Heart right ventricle (tissue), 16 donors: ENCODE results near the gene KCNN3. TPM values are rescaled to one million over a fixed set of nuclear protein-coding genes. Genes with fewer than 3 reads are reported as not detected.

Experiments used
- ATAC-seq, 8 donors: fragments of 200-7000 bp; cut with Tn5 transposase; one replicate each; pipeline ENCODE4 v1.9.1; 2020; ENCODE audit warnings: mild to moderate bottlenecking in 8 of 8, moderate library complexity in 8 of 8, moderate number of reproducible peaks in 1 of 8
- DNase-seq, 2 donors: peaks; one replicate each; pipeline ENCODE4 v3.0.0-alpha.2; 2020
- H3K27ac ChIP-seq, 10 donors: fragments of 200-600 bp; sonication (generic) in 2 of 10; one replicate each; pipeline versions ENCODE4 v1.5.0 to v1.8.0; 2020 to 2022; ENCODE audit warnings: mild to moderate bottlenecking in 3 of 10
- H3K27me3 ChIP-seq, 7 donors: fragments of 200-600 bp; one replicate each; pipeline ENCODE4 v1.8.0; 2021 to 2022; ENCODE audit warnings: mild to moderate bottlenecking in 2 of 7
- H3K36me3 ChIP-seq, 9 donors: fragments of 200-600 bp; sonication (generic) in 1 of 9; one replicate each; pipeline versions ENCODE4 v1.5.0 to v1.8.0; 2020 to 2022; ENCODE audit warnings: mild to moderate bottlenecking in 2 of 9
- H3K4me1 ChIP-seq, 9 donors: fragments of 200-600 bp; sonication (generic) in 1 of 9; one replicate each; pipeline versions ENCODE4 v1.5.0 to v1.8.0; 2020 to 2022; ENCODE audit warnings: mild to moderate bottlenecking in 4 of 9
- H3K4me3 ChIP-seq, 10 donors: fragments of 200-600 bp; sonication (generic) in 2 of 10; one replicate each; pipeline versions ENCODE4 v1.5.0 to v1.8.0; 2020 to 2022; ENCODE audit warnings: mild to moderate bottlenecking in 7 of 10, moderate library complexity in 2 of 10
- H3K9me3 ChIP-seq, 11 donors: fragments of 200-600 bp in 10 of 11; sonication (generic) in 2 of 11; one replicate each; pipeline versions ENCODE4 v1.5.0 to v1.8.0; 2013 to 2022; ENCODE audit warnings: mild to moderate bottlenecking in 2 of 11, control low read depth in 1 of 11, moderate library complexity in 1 of 11
- WGBS, 2 donors: extraction: QIAGEN DNeasy Blood & Tissue Kit; methylation state at CpG; one replicate each; pipeline ENCODE4 v1.1.7; 2013; ENCODE audit warnings: inconsistent platforms in 1 of 2; 5-methylcytosine and 5-hydroxymethylcytosine counted together
- intact Hi-C, 10 donors: fragments of 100-400 bp; cut with DNase I; formaldehyde crosslinking; loops; one replicate each; pipeline versions ENCODE4 v1.11.1 to v1.14.2; 2022
- polyA plus RNA-seq, 2 donors: library from polyadenylated mRNA; stranded (reverse); fragments of 200-250 nt; gene quantifications; one replicate each; pipeline ENCODE4 v1.2.3, GENCODE V29; 2013
- total RNA-seq, 10 donors: library from RNA; stranded (reverse); fragmentation: NEBNext Ultra II Directional in 3 of 10; extraction: Animal tissue kit (Norgen Biotek cat#: 25700) in 3 of 10; gene quantifications; one replicate each; pipeline versions ENCODE4 v1.2.1 to v1.2.4, GENCODE V29; 2021 to 2023
- TF ChIP-seq, protein P1 (sequence below), 9 donors: fragments of 200-600 bp; sonication (generic) in 2 of 9; IDR thresholded peaks; one replicate each; pipeline versions ENCODE4 v1.5.0 to v1.8.0; 2021 to 2022; ENCODE audit warnings: antibody characterized with exemption in 9 of 9, mild to moderate bottlenecking in 5 of 9, moderate library complexity in 1 of 9
- donor health status: Arrhythmogenic right ventricular cardiomyopathy.
- donor health status: ischemic (EF 13 %, LVEDD 7.1; RV severe dilation, severe dysfunction).
- donor health status: healthy with polysubstance abuse.
- donor health status: DM: no; HTN: yes; CAD: no.
- donor health status: DM: no; HTN: no; CAD: no.
- donor health status: ischemic (EF 25% LVEDD 6.9; RV normal size, moderate dysfunction).
- donor health status: ischemic (EF 25% LVEDD 5.7; RV mildly dilated, moderate dysfunction).
- donor health status: healthy.
- donor health status: DM: yes; HTN: yes; CAD: no.
- donor health status: Ischemic cardiomyopathy.
- donor health status: ischemic (EF 35%, LVEDD 5.7; RV mildly dilated, moderate dysfunction).
- donor health status: nonischemic (EF 11% LVEDD 7.7; RV severe dilation, severe dysfunction).
- donor health status: DM: yes; HTN: yes; CAD: no.
- donor health status: PGD.
- donor health status: ischemic (EF 29% LVEDD 5.4; RV normal size, mild dysfunction).
- donor health status: nonischemic (EF 23%, LVEDD 6.1; RV moderate dilation, normal function).

KCNN3 gene
- total and polyA plus RNA-seq, 12 donors = 0.17 to 5.9 (median 2.6) TPM

DNA sequence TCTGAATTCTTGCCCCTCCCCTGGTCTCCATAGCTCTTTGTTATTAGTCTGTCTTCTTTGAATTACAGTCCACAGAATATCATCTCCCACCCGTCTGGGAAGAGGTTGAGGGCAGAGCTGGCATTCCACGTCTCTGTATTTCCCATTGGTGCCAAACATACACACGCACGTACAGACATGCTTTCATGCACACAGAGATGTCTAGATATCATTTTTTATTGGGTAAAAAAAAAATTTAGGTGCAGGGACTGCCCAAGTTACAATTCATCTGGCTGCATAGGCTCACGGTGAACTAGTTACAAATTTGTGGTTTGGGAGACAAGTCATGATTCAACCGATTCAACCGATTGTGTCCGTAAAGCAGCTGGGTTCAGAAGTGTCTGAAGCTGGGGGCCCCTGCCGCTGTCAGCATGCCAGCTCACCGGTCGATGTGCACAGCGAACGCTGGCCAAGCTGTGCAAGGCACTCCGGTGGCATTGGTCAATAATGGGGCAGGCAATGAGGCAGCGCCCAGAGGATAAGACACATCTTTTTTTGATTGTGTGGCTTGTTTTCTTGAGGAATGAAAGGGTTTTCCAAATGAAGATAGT is 73.7 kb downstream of the KCNN3 start:
- Histone ChIP-seq H3K9me3 (no peaks in the 10 kb centered on the region), H3K27ac (no peak overlapping the region), H3K4me3 (no peak overlapping the region), H3K27me3 (peaks cover 0 to 8% (median 0%) of the 10 kb centered on the region in 7 donors), H3K4me1 (peaks cover 0 to 10% (median 6%) of the 10 kb centered on the region in 9 donors), H3K36me3 (no peaks in the 10 kb centered on the region)
- ATAC-seq = no peak
- intact Hi-C loops = no loop called here
- no peak for DNase-seq
- TF ChIP-seq, protein P1, sequence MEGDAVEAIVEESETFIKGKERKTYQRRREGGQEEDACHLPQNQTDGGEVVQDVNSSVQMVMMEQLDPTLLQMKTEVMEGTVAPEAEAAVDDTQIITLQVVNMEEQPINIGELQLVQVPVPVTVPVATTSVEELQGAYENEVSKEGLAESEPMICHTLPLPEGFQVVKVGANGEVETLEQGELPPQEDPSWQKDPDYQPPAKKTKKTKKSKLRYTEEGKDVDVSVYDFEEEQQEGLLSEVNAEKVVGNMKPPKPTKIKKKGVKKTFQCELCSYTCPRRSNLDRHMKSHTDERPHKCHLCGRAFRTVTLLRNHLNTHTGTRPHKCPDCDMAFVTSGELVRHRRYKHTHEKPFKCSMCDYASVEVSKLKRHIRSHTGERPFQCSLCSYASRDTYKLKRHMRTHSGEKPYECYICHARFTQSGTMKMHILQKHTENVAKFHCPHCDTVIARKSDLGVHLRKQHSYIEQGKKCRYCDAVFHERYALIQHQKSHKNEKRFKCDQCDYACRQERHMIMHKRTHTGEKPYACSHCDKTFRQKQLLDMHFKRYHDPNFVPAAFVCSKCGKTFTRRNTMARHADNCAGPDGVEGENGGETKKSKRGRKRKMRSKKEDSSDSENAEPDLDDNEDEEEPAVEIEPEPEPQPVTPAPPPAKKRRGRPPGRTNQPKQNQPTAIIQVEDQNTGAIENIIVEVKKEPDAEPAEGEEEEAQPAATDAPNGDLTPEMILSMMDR (IDR thresholded peaks at IDR 0.05) = no peak
- 84 to 86% methylated on average over 15 of the region's 15 CpGs for WGBS, 2 donors

DNA sequence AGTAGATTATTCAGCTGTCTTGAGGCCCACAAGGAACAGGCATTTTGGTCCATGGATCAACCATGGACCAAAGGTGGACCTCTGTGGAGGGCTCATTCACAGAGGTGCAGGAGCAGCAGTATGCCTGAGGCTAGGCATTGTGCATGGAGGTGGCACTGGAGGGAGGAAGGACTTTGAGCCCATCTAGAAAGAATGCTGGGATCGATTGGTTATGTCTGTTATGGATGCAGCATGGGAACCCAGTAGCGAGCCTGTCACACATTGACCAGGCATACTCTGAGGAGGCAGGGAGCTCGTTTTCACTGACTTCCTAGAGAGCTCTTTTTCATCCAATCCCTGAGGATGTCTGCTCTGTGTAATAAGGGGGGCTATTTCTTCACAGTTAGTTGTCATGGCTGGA is 75.5 kb downstream of the KCNN3 start:
- TF ChIP-seq, protein P1 (IDR thresholded peaks at IDR 0.05) = no peak
- WGBS, 2 donors = 79 to 84% methylated on average over 3 of the region's 3 CpGs
- Histone ChIP-seq H3K9me3 (no peaks in the 10 kb centered on the region), H3K27me3 (peaks cover 0 to 15% (median 0%) of the 10 kb centered on the region in 7 donors), H3K4me1 (peaks cover 0 to 16% (median 10%) of the 10 kb centered on the region in 9 donors), H3K4me3 (no peak overlapping the region), H3K36me3 (no peaks in the 10 kb centered on the region), H3K27ac (no peak overlapping the region)
- DNase-seq (no peak), ATAC-seq (no peak)
- intact Hi-C loops = loop anchor here in 1 of 10 donors (5.0 kb wide), 1 partner anchor 73 kb away; no protein-coding TSS in a partner anchor

DNA sequence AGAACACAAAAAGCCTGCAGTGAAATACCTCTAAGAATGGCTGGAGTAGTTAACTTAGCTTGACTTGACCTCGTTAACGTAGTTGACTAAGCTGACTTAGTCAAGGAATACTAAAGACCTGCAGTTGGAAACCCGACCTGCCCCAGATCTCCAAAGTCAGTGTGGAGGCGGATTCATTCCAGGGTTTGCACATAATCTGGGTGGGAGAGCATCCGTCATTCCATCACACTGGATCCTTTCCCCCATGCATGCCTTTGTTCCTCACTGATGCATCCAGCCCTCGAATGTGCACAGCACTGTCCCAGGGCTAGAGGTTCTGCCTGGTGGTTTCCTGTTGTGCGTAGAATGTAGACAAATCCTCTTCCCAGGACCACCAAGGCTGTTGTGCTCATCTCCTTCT is 76.4 kb downstream of the KCNN3 start:
- H3K4me3 ChIP-seq = no peak overlapping the region
- H3K4me1 ChIP-seq = peaks cover 0 to 16% (median 10%) of the 10 kb centered on the region in 9 donors
- TF ChIP-seq, protein P1 (IDR thresholded peaks at IDR 0.05) = no peak
- H3K27ac ChIP-seq = no peak overlapping the region
- no peaks in the 10 kb centered on the region for H3K9me3 ChIP-seq
- ATAC-seq (no peak), DNase-seq (no peak)
- 84 to 87% methylated on average over 7 of the region's 7 CpGs for WGBS, 2 donors
- intact Hi-C loops = loop anchor here in 1 of 10 donors (5.0 kb wide), 1 partner anchor 74 kb away; no protein-coding TSS in a partner anchor
- H3K27me3 ChIP-seq = peaks cover 0 to 19% (median 0%) of the 10 kb centered on the region in 7 donors
- H3K36me3 ChIP-seq = no peaks in the 10 kb centered on the region

DNA sequence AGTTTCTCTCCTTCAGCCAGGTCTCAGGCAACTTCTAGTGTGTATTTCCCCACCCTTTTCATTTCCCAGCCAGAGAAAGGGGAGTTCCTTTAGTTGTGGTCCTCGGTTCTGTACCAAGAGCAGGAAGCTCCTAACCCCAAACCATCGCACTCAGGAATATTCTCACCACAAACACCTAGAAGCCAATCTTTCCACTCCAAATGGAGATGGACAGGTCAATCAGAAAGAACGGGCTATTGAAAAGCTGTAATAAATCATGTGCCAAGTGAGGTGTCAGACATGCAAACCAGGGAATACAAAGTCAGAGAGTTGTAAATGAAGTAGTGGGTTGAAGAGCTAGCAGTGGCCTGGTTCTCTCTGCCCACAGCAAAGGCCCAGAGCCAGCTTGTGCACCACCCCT is 77.2 kb downstream of the KCNN3 start:
- DNase-seq (no peak), ATAC-seq (no peak)
- Histone ChIP-seq H3K27ac (no peak overlapping the region), H3K9me3 (no peaks in the 10 kb centered on the region), H3K36me3 (no peaks in the 10 kb centered on the region), H3K4me1 (peaks cover 0 to 16% (median 10%) of the 10 kb centered on the region in 9 donors), H3K27me3 (peaks cover 0 to 19% (median 0%) of the 10 kb centered on the region in 7 donors), H3K4me3 (no peak overlapping the region)
- 65 to 68% methylated on average over 3 of the region's 3 CpGs for WGBS, 2 donors
- TF ChIP-seq, protein P1 (IDR thresholded peaks at IDR 0.05) = no peak
- intact Hi-C loops = loop anchor here in 1 of 10 donors (5.0 kb wide), 1 partner anchor 74 kb away; no protein-coding TSS in a partner anchor
